HTR-8/SVneo (cell line): ENCODE data around the gene SYNPO.

Experiments
- DNase-seq: peaks from one replicate; pipeline ENCODE4 v3.0.0; 2011; ENCODE audit warnings: low spot score, mixed read lengths; ENCODE audit not compliant: insufficient read length
- FAIRE-seq: peaks from 2 replicates; lab custom pipeline; 2011; peaks lifted over from hg19 to GRCh38; lab: Jason Lieb, UNC

SYNPO gene

GRCh38 chr5:150638488-150639376 lies 1.7 kb upstream of the SYNPO start:
- DNase-seq (no peak), FAIRE-seq (no peak)

GRCh38 chr5:150639377-150639692 lies 1.1 kb upstream of the SYNPO start:
- no peak for DNase-seq
- no peak for FAIRE-seq

- no peak for FAIRE-seq
- DNase-seq: no peak
Measured at GRCh38 chr5:150639751-150640150, 709 bp upstream of the SYNPO start.

- FAIRE-seq (no peak), DNase-seq (peak; percentile 51)
Measured at GRCh38 chr5:150641006-150641570, 628 bp downstream of the SYNPO start.

GRCh38 chr5:150641824-150642566 lies 1.5 kb downstream of the SYNPO start:
- FAIRE-seq (no peak), DNase-seq (no peak)

GRCh38 chr5:150642567-150642927 lies 2.1 kb downstream of the SYNPO start:
- FAIRE-seq: peak; percentile 90
- DNase-seq: peak; percentile 85

- DNase-seq (no peak), FAIRE-seq (no peak)
Measured at GRCh38 chr5:150642991-150643710, 2.7 kb downstream of the SYNPO start.

- FAIRE-seq: no peak
Measured at GRCh38 chr5:150644058-150644457, 3.6 kb downstream of the SYNPO start.

GRCh38 chr5:150644514-150644913 lies 4.1 kb downstream of the SYNPO start:
- no peak for FAIRE-seq
- DNase-seq: no peak

More at GRCh38 chr5:150644058-150644457, 3.6 kb downstream of the SYNPO start:
- DNase-seq: no peak

GRCh38 chr5:150645070-150645700 lies 4.7 kb downstream of the SYNPO start:
- FAIRE-seq (peak; percentile 68), DNase-seq (peak; percentile 74)

GRCh38 chr5:150647275-150648251 lies 7.1 kb downstream of the SYNPO start:
- DNase-seq: no peak
- FAIRE-seq: no peak

- FAIRE-seq (no peak), DNase-seq (no peak)
Measured at GRCh38 chr5:150648294-150649107, 8.0 kb downstream of the SYNPO start.

- FAIRE-seq: no peak
- DNase-seq: no peak
Measured at GRCh38 chr5:150649108-150650020, 8.9 kb downstream of the SYNPO start.

GRCh38 chr5:150650021-150651006 lies 9.9 kb downstream of the SYNPO start:
- FAIRE-seq (no peak), DNase-seq (no peak)

- FAIRE-seq (no peak), DNase-seq (no peak)
Measured at GRCh38 chr5:150651382-150651781, 10.9 kb downstream of the SYNPO start.
